Fibroblast of upper back skin (primary cell): Measurements from ENCODE around the gene BEND6.
A peak's percentile ranks its signal among the peaks of the same experiment; 100 is the strongest.
"Not testable (repeated sequence)": the region's sequence is repeated elsewhere in the genome, so short reads cannot be mapped to it uniquely, and the experiment has no call there.

ENCODE experiments used
- DNase-seq: peaks from one replicate; pipeline ENCODE4 v3.0.0-alpha.2; 2013

Gene BEND6

DNA sequence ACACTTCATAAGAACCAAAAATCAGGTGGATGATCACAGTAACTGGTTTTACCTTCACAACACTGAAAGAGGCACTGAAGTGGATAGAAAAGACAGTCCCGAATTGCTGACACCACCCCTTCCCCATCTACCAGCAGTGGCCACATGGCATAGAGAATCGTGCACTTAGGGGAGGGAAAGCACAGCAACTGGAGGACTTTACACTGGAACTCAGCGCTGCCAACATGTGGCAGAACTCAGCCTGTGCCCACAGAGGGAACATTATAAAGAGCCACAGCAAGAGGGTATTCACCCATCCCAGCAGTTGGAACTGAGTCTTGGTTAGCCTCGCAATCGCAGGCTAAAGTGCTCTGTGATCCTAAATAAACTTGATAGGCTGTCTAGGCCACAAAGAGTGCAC is 85.1 kb downstream of the BEND6 start:
- no peak for DNase-seq

DNA sequence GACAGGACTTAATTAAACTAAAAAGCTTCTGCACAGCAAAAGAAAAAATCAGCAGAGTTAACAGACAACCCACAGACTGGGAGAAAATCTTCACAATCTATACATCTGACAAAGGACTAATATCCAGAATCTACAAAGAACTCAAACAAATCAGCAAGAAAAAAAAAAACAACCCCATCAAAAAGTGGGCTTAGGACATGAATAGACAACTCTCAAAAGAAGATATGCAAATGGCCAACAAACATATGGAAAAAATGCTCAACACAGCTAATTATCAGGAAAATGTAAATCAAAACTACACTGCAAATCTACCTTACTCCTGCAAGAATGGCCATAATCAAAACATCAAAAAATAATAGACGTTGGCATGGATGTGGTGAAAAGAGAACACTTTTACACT is 89.2 kb downstream of the BEND6 start:
- not testable (repeated sequence) for DNase-seq

DNA sequence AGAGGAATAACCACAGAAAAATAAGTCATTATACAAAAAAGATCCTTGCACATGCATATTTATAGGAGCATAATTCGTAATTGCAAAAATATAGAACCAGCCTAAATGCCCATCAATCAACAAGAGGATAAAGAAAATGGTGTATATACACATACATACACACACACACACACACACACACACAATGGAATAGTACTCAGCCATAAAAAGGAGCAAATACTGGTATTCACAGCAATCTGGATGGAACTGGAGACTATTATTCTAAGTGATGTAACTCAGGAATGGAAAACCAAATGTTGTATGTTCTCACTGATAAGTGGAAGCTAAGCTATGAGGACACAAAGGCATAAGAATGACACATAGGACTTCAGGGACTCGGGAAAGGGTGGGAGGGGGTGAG is 89.7 kb downstream of the BEND6 start:
- no peak for DNase-seq

DNA sequence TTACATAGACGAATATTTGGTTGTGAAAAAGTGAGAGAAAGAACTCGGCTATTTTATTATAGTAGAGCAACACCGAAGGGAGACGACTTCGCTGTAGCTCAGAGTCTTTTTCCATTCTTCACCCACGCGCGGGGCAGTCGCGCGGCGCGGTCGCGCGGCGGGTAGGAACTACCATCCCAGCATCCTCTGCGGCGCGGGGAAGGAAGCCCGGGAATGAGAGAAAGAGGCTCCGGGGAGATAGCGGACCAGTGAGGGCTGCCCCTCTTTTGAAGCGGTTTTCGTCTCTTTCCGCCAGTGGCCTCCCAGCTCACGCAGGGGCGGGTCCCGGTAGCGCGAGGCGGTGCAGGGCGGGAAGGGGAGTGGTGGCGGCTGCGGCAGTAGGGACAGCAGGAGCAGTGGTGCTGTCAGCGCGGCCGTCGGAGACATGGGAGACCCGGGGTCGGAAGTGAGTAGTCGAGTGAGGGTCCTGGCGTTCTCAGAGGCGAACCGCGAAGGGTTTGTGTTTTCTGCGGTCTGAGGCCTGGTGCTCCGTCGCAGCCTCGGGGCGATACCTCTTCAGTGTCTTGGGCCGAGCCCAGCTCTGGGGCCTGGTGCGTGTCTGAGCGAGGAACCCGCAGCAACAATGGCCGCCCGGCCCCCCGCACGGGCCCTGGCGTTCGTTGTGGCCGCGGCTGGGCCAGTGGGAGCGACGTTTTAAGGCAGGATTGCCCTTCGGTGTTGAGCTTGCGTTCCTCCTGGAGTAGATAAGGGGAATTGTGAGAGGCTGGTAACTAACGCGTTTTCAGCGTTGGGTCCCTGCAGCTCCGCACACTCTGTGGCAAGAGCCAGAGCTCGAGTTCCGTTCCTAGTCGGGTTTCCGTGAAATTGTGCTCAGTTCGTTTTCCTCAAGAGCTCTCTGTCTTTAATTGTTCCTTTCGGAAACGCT is 91.7 kb downstream of the BEND6 start, which contains the start of gene KIAA1586:
Gene KIAA1586 (plus strand): TSS at position 362 of the 925 bp plus-strand sequence. CDS start 63 bp downstream, at position 425.
- peak; percentile 88 for DNase-seq

DNA sequence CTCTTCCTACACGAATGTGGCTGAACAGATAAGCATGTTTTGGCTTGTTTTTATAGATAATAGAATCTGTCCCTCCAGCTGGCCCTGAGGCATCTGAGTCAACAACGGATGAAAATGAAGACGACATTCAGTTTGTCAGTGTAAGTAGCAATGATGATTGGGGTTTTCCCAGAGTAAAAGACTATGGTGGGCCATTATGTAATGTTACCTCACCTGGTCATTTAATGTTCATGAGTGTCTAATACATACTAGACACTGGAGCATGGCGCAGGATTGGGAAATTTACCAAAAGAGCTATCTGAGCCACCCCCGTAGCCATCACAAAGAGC is 92.3 kb downstream of the BEND6 start:
- DNase-seq = not testable (repeated sequence)

DNA sequence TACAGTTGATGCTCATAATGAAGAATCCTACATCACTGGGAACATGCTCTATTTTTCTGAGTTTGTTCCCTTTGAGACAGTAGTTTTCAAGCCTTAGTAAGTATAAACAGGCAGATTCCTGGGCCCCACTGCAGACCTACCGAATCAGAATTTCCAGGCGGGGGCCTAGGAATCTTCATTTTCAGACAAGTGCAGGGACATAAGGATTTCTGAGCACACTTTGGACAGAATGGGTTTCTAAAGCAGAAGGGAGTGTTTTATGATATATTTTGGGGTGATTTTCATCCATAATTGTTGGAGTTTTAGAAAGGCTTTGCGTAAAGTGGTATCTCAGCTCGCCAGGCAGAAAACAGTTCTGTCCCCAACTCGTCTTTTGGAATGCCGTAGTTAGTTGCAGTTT is 93.0 kb downstream of the BEND6 start:
- not testable (repeated sequence) for DNase-seq

DNA sequence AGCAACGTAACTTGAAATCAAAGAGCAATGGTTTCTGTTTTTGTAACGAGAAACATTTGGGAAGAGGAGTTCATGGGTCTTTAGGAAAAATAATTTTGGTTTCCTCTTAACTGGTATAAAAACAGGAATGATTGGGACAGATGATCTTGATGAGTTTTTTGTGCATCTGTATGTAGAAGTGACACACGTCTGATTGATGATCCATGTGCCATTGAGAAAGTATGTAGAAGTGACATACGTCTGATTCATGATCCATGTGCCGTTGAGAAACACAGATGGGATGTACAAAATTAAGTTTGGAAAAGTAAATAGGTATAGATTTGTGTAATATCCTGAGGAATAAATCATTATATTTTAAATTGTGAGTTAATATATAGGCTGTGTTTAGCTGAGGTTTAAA is 93.7 kb downstream of the BEND6 start:
- peak; percentile 17 for DNase-seq

DNA sequence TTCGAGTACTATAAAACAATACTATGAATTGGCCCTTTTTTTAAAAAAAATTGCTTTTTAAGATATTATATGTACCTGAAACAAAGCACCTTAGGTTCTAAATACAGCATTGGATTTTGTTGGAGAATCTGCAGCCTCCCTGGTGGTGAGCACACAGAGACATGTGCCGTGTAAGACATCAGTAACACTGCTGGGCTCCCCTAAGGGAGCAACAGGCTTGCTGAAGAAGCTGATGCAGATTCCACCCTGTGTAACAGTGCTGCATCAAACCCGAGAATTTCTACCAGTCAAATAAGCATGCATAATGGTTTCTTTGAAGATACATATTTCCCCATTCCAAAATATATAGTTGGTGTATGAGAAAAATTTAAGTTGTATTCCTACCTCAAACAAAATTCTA is 108.9 kb downstream of the BEND6 start:
- no peak for DNase-seq

DNA sequence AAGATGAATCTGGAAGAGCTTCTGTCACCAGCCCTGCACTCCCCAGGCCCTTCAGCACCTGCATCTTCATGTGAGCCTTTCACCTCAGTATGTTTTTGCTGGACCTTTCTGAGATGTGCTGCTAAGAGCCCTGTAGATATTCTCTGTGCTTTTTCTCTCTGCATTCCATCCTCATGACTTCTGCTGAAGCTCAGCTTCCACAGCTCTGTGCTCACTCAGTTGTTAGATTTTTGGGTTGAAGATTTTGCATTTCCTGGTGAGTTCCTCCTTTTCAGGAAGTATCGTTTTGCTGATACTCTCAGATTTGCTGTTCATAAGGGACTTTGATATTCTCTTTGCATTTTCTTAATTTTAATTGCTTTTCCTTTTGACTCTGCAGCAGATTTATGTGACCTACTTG is 109.9 kb downstream of the BEND6 start:
- peak; percentile 40 for DNase-seq

DNA sequence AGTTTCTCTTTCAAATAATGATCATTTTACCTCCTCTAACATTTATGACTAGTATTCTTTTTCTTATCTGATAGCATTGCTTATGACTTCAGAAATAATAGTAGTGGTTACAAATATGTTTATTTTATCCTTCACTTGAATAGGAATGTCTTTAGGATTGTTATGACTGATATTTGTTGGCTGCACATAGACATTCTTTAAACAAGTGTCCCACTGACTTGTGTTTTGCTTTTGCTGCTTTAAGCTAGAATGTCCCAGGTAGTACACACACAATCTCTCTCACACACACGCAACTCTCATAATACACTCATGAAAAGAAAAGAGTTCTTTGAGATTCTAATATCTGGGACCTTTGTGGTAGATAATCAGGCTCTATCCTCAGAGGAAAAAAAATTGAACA is 113.2 kb downstream of the BEND6 start:
- peak; percentile 20 for DNase-seq

DNA sequence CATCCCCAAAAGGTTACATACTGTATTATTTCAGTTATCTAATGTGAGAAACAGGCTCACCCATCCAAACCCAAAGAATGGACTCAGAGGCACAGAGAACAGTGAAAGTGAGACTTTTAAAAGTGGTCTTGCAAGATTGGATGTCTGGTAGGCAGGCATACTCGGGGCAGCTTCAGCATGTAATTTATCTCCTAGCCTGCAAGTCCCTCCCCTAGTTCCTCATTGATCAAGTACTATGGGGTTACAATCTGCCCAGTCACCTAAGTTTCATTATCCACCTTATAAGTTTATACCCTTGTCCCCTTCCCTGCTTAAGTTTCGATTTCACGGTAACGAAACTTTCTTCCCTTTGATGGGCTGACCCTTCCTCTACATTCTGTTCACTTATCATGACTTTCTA is 114.3 kb downstream of the BEND6 start:
- no peak for DNase-seq

DNA sequence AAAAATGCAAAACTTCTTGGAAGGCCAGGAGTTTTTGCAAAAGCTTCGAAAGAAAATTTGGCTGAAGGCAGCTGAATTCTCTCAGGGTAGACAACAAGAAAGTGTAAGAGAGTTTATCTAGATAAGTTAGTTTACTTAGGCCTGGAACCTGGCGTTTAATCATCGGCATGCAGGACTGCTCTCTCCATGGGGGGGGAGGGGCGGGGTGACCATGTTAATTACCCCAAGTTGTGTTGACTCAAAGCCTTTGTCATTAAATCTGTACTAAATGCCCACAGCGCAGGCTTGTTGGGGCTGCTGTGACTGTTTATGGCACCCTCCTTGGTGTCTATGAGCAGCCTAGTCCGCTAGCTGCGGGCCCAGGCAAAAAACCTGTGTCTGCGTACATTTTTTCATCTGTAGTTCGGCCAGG is 115.0 kb downstream of the BEND6 start:
- DNase-seq = no peak

DNA sequence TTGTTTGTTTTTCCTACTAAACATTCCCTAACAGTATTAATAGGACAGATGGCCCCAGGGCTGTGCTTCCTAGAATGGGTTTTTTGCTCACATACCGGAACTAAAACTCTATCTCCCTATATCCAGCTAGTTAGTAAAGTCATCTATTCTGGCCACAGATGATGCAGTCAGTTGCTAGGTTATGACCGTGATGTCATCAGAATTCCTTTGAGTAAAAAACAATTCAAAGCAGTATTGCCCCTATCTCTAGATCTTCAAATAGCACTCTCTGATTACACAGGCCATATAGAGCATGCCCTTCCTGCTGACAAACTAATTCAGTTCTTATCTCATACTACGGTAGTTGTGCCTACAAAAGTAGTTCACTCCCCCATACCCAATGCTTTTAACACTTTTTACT is 117.2 kb downstream of the BEND6 start:
- no peak for DNase-seq

DNA sequence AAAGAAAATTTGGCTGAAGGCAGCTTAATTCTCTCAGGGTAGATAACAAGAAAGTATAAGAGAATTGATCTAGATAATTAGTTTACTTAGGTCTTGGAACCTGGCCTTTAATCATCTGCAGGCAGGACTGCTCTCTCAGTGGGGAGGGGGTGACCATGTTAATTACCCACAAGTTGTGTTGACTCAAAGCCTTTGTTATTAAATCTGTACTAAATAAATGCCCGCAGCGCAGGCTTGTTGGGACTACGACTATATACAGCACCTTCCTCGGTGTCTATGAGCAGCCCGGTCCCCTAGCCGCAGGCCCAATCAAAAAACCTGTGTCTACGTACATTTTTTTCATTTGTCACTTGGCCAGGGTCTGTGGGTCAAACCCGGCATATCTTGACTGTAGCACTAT is 119.5 kb downstream of the BEND6 start:
- DNase-seq = no peak

DNA sequence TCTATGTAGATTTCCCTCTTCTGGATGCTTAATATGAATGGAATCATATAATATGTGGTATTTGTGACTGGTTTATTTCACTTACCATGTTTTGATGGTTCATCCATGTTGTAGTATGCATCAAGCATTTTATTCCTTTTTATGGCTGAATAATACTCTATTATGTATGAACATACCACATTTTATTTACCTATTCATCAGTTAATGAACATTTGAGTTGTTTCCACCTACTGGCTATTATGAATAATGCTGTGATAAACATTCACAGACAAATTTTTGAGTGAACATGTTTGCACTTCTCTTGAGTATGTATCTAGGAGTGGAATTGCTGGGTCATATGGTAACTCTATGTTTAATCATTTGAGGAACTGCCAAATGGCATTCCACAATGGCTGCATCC is 120.2 kb downstream of the BEND6 start:
- DNase-seq = peak; percentile 11
